GM12873 (cell line): ENCODE measurements around the gene RGS3.

Source experiments
- CTCF ChIP-seq: IDR thresholded peaks from 2 replicates; pipeline ENCODE4 v1.5.1; 2012; ENCODE audit warnings: low read depth, mild to moderate bottlenecking, moderate library complexity, low read length, control low read depth; ENCODE audit not compliant: insufficient read depth; ENCODE audit errors: missing control alignments

The RGS3 gene

GRCh38 chr9:113579283-113580040 lies 115.9 kb downstream of the RGS3 start:
- no peak for TF ChIP-seq CTCF

GRCh38 chr9:113580041-113580953 lies 116.8 kb downstream of the RGS3 start:
- no peak for TF ChIP-seq CTCF

- no peak for TF ChIP-seq CTCF
Measured at GRCh38 chr9:113580954-113581311, 117.4 kb downstream of the RGS3 start.

GRCh38 chr9:113581865-113582697 lies 118.6 kb downstream of the RGS3 start:
- peak; percentile 72 for TF ChIP-seq CTCF

GRCh38 chr9:113582698-113583200 lies 119.2 kb downstream of the RGS3 start:
- TF ChIP-seq CTCF, result no peak

- TF ChIP-seq CTCF, result no peak
Measured at GRCh38 chr9:113583511-113584427, 120.2 kb downstream of the RGS3 start.
